Effector CD8-positive, alpha-beta T cell (primary cell): ENCODE data around the gene VPS45.

Experiments
- DNase-seq: peaks from one replicate; lab custom pipeline; 2025; lab: John Stamatoyannopoulos, UW

VPS45 gene

DNA sequence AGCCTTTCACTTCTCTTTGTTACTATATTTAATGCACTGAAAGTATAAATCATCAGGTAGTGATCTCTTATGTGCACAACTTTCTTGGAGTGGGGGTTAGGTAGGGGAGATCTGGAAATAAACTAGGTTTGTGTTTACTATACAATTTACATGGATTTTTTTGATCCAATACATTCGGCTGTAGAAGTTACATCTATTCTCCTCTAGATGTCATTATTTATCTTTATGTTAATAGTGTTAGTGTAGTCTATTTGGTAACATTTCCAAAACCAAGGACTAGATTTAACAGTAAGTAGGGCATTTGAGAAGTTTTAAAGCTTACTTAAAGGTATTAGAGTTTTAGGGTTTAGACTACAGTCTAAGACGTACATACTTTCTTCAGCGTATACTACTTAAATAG is 5.4 kb downstream of the VPS45 start:
- no peak for DNase-seq

DNA sequence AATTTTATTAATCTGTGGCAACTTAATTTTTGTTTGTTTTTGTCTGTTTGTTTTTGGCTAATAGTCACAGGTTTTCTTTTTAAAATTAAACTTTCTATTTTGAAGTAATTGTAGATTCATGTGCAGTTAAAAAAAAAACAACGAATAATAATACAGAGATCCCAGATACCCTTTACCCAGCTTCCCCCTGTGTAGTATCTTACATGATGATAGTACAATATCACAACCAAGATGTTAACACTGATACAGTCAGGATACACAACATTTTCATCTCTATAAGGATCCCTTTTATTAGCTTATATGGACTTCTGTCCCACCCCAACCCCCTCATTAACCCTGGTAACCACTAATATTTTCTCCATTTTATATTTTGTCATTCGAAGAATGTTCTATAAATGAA is 5.9 kb downstream of the VPS45 start:
- no peak for DNase-seq

DNA sequence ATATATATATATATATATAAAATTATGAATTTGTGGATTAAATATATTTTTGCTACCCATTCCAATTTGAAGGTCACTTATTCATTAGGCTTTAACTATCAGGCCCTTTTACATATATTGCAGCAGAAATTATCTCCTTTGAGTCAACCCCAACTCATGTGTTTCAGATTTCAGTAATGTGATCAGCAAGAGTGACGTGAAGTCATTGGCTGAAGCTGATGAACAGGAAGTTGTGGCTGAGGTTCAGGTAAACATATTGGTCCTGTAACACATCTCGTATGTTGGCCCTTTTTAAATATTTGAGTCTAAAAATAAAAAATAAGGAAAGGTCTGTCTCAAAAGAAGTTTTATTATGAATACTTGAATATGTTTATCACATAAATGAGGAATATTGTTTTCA is 8.5 kb downstream of the VPS45 start:
- DNase-seq, result no peak

DNA sequence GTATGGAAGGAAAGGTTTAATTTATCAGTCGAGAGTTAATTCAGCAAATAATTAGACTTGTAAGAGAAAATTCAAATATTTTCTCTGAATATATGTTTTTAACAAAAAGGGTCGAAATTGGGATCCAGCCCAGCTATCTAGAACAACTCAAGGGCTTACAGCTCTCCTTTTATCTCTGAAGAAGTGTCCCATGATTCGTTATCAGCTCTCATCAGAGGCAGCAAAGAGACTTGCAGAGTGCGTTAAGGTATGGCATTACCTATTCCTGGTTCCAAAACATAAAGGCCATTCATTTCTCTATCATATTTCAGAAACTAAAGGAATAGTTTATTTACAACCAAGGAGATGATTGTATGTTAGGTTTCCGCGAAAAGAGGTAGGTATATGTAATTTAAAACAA is 9.4 kb downstream of the VPS45 start:
- DNase-seq, result no peak

DNA sequence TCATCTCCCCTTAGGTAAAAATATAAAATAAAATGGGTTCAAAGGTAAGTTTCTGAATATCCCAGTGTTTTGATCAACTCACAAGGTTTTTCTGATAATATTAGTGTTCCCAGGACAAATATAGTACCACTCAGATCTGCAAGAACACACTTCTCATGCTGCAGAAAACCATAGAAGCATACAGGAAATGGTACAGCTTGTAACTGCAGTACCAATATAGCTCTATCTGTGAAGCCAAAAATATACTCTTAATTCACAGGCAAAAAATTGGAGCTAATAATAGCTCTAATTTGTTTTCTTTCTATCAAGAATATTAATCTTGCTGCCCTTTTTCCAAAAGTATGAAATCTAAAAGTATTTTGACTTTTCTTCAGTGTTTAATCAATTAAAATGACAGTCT is 13.2 kb downstream of the VPS45 start:
- no peak for DNase-seq

DNA sequence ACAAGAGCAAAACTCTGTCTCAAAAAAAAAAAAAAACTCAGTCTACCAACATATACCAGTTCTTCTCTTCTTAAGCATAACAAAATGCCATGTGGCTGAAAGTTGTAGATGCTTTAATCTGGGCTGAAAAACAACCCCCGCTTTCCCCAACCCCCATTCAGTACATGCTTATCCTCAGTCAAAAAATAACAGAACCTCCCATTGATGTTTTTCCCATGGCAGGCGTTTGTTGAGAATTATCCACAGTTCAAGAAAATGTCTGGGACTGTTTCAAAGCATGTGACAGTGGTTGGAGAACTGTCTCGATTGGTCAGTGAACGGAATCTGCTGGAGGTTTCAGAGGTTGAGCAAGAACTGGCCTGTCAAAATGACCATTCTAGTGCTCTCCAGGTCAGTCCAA is 14.9 kb downstream of the VPS45 start:
- no peak for DNase-seq

DNA sequence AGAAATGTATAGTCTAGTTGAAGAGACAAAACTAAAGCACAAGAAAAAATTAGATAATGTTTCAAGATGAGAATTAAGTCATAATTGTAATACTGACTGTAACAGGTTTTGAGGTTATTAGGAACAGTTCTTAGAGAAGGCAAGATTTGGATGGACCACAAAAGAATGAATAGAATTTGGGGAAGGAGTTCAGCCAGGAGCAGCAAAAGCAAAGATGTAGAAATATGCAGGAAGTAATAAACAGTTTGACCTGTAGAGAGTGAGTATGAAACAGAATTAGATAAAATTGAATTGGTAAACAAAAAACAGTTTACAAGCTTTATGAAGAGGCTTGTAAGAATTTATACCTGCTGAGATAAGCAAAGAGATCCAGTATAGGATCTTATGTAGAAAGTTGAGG is 16.3 kb downstream of the VPS45 start:
- DNase-seq, result no peak

DNA sequence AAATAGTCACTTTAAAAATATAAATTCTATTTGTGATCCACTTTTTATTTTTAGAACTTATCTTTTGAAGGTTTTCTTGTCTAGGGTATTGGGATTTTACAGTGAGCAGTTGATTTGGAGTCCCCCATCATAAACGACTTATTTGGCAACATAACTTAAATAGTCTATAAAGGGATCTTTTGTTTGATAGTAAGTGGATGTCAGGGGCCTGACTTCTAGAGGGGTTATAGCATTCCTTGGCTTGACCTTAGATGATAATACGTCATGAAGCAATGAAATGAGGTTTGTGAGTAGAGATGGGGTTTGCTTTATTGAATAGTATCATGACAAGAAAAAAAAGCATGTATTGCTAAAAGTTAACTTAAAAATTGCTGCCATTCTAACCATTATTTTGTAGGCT is 17.8 kb downstream of the VPS45 start:
- DNase-seq, result no peak

DNA sequence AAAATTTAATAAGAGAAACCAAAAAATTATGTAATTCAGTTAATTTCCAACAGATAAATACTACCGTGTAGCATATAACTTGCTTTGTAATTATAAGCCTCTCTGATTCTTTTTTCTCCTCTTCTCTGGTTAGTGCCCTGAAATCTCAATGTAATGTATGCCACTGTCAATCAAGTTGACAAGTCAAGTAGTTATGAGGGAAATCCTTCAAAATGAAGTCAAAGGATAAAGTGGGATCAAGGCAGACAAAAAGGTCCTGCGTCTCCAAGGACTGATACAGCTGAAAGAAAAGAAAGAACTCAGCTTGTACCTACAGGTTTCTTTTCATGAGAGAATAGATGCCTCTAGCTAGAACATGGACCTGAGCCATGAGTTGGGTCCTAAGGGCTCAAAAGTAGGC is 19.8 kb downstream of the VPS45 start:
- no peak for DNase-seq

DNA sequence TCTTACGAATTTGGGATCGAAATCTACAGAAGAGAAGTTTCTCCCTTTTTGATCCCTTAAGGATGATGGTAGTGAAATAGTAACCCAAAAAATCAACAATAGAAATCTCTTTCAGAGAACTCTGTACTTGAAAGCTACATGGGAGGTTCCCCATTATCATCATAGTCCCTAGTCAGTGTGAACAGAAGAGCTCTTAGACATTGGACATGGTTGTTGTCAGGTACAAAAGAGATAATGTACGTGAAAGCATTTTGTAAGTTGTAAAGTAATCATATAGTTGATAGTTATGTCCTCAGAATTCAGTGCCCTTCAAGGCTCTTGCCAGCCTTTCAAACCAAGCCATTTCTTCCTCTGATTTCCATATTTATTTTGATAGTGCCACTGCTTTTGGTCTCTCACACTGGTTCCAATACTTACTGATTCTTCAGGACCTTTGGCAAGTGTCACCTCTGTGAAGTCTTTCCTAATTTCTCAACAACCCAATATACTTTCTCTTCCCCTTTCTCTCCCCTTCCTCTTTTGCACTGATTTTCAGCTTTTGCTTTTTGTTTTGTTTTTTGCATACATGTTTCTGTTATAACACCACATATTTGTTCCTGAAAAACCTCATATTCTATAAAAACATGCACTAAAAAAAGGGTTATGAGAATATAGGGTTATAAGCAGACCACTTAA is 22.4 kb downstream of the VPS45 start:
- no peak for DNase-seq

DNA sequence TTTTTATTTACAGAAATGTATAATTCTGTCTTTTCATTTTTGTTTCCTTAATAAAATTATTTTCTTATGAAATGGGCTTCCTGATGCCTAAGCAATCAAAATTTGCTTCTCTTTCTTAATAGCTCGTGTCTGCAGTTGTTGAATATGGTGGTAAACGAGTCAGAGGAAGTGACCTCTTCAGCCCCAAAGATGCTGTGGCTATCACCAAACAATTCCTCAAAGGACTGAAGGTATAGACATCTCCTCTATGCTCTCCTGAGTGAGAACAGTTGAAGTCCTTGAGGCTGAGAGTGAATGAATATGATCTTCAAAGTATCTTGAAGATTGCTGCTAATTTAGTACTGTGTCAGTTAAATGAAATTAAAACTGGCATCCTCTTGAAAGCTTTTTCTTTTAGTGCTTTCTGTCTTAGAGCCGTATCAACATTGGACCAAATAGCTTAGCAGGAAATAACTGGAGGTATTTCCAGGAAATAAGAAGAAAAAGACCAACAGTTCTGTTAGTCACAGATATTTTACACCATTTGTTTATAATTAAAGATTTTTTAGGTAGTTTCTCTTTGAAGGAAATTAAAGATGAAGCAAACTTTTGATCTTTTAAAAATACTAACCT is 24.7 kb downstream of the VPS45 start:
- no peak for DNase-seq

DNA sequence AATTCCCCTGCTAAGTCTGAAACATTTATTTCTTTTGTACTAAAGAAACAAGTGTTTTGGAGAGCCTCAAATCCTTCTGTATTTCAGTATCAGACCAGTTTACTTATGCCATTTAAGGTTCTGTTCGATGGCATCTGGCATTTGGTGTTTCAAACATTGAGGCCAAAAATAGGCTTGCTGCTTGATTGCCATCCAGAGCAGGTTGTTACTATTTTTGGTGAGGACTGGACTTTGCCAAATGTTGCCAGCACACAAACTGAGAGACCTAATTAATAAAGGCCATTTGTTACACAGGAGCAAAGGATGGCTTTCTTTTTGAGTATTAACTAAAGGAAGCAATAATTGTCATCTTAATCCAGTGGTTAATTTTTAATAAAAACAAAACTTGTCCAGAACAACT is 26.2 kb downstream of the VPS45 start:
- DNase-seq, result no peak

DNA sequence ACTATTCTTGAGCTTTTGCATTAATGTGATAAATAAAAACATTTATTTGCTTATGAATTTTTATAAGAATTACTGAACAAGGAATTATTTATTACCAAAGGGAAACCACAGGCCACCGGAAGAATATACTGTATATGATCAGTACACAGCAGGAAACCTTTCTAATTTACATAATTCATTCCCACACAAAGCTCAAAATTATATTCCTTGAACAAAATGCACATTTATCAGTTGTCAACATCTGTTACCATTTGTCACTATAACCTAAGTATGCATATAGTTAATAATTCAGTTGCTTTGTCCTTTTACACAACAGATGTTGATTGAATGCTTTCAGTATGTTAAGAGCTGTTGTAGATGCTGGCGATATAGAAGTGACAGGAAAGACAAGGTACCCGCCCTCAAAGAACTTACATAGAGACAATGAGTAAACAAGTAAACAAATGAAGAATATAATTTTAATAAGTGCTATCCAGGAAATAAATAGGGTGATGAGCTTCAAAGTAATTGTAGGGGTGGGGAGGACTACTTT is 27.2 kb downstream of the VPS45 start:
- no peak for DNase-seq

DNA sequence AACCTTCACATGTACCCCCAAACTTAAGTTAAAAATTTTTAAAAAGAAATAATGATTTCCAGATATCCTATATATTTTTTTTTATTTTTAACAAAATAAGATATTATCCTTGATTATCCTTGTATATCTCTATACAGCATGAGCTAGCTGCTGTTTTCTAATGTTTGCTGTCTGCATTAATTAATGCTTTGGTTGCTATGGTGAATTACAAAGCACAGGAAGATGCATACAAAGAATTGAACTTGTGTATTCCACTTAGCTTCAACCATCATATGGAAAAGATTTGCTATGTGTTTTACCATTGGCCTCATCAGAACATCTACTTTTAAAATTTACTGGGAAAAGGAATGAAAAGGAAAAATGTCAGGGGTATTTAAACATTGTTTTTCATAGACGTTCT is 35.4 kb downstream of the VPS45 start:
- no peak for DNase-seq

DNA sequence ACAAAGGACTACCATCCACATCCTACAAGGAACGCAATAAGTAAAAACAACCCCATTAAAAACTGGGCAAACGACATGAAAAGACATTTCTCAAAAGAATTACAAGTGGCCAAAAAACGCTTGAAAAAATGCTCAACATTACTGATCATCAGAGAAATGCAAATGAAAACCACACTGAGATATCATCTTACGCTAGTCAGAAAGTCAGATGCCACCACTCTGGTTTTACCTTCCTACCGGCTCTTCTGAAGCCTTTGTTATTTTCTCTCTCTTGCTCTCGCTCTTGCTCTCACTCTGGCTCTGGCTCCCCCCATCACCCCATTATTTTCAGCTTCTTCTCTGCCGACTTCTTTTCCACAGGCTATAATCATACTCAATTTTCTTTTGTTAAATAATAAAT is 38.8 kb downstream of the VPS45 start:
- no peak for DNase-seq

DNA sequence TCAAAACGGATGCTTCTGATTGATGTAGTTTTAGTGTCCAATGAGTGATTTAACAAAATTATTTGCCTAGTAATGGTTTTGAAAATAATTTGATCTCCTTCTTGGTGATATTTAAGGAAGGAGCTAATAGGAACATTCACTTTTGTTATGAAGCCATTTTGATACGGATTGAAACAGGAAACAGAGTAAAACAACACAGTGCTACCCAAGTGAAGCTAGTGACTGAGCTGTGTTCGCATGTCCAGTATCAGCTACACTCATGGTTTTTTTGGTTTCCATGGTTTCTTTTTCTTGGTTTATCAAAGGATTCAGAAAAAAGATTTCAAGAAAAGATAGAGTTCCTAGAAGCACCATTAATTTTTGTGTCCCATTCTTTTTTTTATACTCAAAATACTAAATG is 42.0 kb downstream of the VPS45 start:
- no peak for DNase-seq

DNA sequence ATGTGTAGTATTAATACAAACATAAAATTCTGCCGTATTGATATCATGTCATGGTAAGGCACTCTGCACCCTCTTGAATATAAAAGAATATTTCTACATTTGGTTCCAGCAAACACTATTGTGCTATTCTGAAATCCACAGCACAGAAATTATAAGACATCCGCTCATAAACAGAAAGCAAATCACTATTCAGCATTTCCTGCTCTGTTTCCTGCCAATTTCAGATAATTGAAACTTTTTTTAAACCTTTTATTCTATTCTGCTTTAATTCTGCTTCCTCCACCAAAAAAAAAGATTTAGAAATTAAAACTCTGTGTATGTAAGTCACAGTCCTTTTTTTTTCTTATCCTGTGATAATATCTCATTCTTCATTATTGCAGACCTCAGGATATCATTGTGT is 42.5 kb downstream of the VPS45 start:
- no peak for DNase-seq

DNA sequence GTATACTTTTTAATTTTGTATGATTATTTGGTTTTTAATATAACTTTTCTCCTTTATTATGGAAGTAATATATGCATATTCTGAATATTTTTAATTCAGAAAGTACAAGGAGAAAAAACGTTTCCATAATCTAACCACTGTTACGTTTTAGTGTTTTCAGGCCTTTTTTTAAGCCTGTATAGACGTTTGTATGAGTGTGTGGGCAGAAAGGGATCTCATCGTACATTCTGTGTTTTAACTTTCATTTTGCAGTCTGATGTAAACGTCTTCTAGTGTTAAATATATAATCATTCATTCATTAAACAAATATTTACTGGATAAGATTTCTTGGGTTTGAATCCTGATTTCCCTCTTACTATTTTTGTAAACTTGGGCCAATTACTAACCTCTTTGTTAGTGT is 44.1 kb downstream of the VPS45 start:
- DNase-seq, result no peak

DNA sequence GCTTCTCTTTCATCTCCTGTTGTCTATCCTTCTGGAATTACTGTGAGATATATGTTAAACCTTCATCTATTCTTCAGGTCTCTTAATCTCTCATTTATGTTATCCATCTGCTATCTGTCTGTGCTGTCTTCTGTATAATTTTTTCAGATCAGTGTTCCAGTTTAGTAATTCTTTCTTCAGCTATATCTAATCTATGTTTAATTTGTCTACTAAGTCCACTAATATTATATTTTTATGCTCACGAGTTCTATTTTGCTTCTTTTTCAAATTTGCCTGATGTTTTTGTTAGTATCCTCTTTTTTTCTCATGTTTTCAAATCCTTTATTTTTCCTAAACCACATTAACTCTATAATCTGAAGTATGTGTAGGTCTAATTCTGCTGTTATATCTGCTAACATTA is 47.5 kb downstream of the VPS45 start:
- no peak for DNase-seq

DNA sequence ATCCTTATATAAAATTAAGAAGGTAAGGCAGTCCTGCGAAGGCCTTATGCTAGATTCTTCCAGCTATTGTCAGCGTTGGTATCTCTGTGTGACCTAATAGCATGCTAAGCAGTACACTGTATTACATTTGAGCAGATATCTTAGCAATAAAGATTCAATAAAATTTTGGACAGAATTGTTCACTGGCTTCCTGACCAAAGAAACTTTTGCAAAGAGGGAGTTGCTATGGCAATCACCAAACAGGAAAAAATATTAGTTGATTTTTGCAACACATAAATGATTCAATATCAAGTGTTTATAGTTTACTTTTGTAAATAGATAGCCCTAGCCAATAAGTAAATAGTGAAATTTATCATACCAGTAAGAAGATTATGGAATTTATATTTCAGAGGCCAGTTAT is 51.1 kb downstream of the VPS45 start:
- no peak for DNase-seq

DNA sequence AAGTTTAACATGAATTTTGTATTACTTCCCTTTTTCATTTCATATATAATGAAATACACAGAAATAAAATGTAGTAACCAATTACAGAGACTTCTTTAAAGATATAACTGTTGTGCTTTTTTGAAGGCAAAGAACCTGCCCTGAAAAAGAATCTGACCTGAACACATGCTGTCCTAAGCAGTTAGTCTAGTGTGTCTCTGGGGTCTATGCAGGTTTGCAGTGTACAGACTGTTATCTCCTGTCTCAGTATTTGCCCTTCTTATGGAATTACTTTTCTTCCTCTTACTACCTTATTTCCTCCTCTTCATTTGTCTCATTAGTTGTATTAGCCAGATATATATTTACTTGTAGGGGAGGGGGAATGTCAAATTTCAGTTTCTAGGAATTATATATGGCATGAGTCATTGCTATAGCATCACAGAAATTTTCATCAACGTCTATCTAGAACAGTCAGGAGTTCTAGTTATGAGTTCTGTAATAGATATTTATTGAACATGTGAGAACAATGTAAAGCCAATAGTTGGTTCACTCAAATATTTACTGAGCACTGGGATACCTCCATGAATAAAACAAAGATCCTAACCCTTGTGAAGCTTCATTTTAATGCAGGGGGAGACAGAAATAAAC is 53.8 kb downstream of the VPS45 start:
- DNase-seq, result no peak

DNA sequence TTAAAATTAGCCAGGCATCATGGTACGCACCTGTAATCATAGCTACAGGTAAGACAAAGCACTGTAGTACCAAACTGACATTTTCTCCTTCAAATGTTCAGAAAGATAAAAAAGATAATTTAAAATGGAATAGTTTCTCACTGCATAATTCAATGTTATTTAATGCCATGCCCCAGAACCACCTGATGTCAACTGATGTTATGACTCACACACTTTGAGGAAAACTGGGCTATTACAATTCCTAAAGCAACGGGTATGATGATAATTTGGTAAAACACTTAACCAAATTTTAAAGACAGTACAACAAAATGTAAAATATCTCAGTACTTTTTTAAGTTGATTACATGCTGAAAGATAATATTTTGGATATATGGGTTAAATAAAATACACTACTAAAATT is 59.2 kb downstream of the VPS45 start:
- DNase-seq, result no peak

DNA sequence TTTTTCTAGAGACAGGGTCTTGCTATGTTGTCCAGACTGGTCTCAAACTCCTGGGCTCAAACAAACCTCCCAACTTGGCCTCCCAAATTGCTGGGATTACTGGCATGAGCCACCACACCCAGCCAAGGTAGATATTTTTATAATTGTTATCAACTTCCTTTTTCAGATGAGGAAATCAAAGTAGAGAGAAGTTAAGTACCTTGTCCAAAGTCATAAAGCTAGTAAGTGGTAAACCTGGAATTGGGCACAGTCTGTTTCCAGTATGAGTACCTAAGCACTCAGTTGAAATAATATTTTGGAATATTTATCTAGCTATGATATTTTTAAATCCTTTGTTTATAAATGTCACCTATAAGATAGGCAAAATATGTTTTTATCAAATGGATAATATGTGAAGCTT is 59.9 kb downstream of the VPS45 start:
- DNase-seq, result no peak

DNA sequence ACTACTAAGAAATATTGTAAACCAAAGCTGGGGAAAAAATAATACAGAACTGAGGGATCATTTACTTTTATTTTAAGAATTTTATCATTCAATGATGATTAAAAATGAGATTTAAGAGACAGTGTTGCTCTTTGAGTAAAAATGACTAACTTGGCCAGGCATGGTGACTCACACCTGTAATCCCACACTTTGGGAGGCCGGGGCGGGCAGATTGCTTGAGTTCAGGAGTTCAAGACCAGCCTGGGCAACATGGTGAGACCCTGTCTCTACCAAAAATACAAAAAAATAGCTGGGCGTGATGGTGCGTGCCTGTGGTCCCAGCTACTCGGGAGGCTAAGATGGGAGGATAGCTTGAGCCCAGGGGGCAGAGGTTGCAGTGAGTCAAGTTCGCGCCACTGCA is 60.3 kb downstream of the VPS45 start:
- DNase-seq, result no peak
